Prostate gland (tissue), 2 donors: ENCODE measurements around the gene HAUS8.

ENCODE experiments used
- POLR2A ChIP-seq: fragments of 450-650 bp; IDR thresholded peaks from one replicate; pipeline ENCODE4 v1.6.1; 2016; ENCODE audit warnings: antibody characterized with exemption, mild to moderate bottlenecking
- POLR2AphosphoS5 ChIP-seq: sonication (generic); formaldehyde crosslinking; IDR thresholded peaks from one replicate; pipeline ENCODE4 v1.6.1; 2017; ENCODE audit warnings: antibody characterized with exemption
- TF ChIP-seq, protein P1 (sequence below), 4 experiments: fragments of 200-600 bp in 2 of 4; fragments of 450-650 bp in 2 of 4; sonication (generic) in 2 of 4; IDR thresholded peaks; 1 replicate in 3 of 4; 2 replicates in 1 of 4; pipeline ENCODE4 v1.5.1; 2016 to 2019; ENCODE audit warnings: antibody characterized with exemption in 4 of 4, mild to moderate bottlenecking in 2 of 4, moderate library complexity in 2 of 4

DNA sequence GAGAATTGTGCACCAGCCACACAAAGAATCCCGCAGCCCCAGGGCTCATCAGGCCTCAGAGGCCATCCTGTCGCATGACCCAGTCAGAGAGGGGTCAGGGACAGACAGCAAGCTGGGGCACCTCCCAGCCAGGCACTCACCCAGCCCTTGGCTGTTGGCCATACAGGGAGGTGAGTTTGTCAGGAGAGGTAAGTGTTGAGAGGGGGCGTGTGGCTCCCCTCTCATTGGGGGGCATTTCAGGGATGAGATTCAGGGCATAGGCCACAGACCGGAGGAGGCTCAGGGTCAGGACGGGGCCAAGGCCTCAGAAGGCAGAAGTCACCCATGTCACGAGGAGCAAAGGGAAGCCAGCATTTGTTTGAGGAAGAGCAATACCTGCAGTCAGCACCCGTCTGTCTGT is 37.4 kb upstream of the HAUS8 start:
- no peak for TF ChIP-seq POLR2AphosphoS5
- TF ChIP-seq, protein P1, sequence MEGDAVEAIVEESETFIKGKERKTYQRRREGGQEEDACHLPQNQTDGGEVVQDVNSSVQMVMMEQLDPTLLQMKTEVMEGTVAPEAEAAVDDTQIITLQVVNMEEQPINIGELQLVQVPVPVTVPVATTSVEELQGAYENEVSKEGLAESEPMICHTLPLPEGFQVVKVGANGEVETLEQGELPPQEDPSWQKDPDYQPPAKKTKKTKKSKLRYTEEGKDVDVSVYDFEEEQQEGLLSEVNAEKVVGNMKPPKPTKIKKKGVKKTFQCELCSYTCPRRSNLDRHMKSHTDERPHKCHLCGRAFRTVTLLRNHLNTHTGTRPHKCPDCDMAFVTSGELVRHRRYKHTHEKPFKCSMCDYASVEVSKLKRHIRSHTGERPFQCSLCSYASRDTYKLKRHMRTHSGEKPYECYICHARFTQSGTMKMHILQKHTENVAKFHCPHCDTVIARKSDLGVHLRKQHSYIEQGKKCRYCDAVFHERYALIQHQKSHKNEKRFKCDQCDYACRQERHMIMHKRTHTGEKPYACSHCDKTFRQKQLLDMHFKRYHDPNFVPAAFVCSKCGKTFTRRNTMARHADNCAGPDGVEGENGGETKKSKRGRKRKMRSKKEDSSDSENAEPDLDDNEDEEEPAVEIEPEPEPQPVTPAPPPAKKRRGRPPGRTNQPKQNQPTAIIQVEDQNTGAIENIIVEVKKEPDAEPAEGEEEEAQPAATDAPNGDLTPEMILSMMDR (IDR thresholded peaks at IDR 0.05), result no peak
- TF ChIP-seq POLR2A, result no peak
